PC-9 (cell line): ENCODE measurements around the gene UCHL1. TPM values are rescaled to one million over a fixed set of nuclear protein-coding genes. Genes with fewer than 3 reads are reported as not detected.
A peak's percentile ranks its signal among the peaks of the same experiment; 100 is the strongest.

Source experiments
- BruUV-seq: library from RNA; stranded (reverse); fragments of 400-500 nt; replicated peaks from 2 replicates; lab custom pipeline; 2021; lab: Mats Ljungman, UMichigan
- CTCF ChIA-PET: fragments of 300-600 bp; sonication (Branson Sonifier 250); formaldehyde crosslinking; loops from one replicate; lab custom pipeline; 2022; ENCODE audit warnings: antibody characterized with exemption; lab: Charles Lee
- POLR2A ChIA-PET: fragments of 300-600 bp; sonication (Branson Sonifier 250); formaldehyde crosslinking; loops from one replicate; lab custom pipeline; 2022; ENCODE audit warnings: antibody characterized with exemption; ENCODE audit not compliant: unreplicated experiment; lab: Charles Lee
- DNase-seq, 2 experiments: peaks; one replicate each; pipeline versions ENCODE4 v3.0.0 to v3.0.0-alpha.2; 2015 to 2022; ENCODE audit warnings: mixed read lengths in 1 of 2
- H2AFZ ChIP-seq: fragments of 200-600 bp; sonication (generic); 2 replicates; pipeline ENCODE4 v1.8.1; 2017; ENCODE audit warnings: antibody characterized with exemption
- H3F3A ChIP-seq: fragments of 200-600 bp; sonication (generic); 2 replicates; pipeline ENCODE4 v1.8.1; 2017; ENCODE audit warnings: antibody characterized with exemption, mild to moderate bottlenecking, low read depth; ENCODE audit not compliant: insufficient read depth
- H3K27ac ChIP-seq: fragments of 200-600 bp; sonication (generic); 2 replicates; pipeline ENCODE4 v1.6.1; 2016; ENCODE audit warnings: mixed run types
- H3K27me3 ChIP-seq: fragments of 200-600 bp; sonication (generic); 2 replicates; pipeline ENCODE4 v1.6.1; 2016; ENCODE audit warnings: low read depth, mixed run types; ENCODE audit not compliant: insufficient read depth
- H3K36me3 ChIP-seq: fragments of 200-600 bp; sonication (generic); 2 replicates; pipeline ENCODE4 v1.6.1; 2016; ENCODE audit warnings: low read depth, mixed run types
- H3K4me1 ChIP-seq: fragments of 200-600 bp; sonication (generic); replicated peaks from 2 replicates; pipeline ENCODE4 v1.6.1; 2016; ENCODE audit warnings: mixed run types; ENCODE audit not compliant: insufficient read depth
- H3K4me2 ChIP-seq: fragments of 200-600 bp; sonication (generic); 2 replicates; pipeline ENCODE4 v1.6.1; 2017; ENCODE audit warnings: mixed run types
- H3K4me3 ChIP-seq: fragments of 200-600 bp; sonication (generic); 2 replicates; pipeline ENCODE4 v1.6.1; 2016; ENCODE audit warnings: mixed run types
- H3K79me2 ChIP-seq: fragments of 200-600 bp; sonication (generic); 2 replicates; pipeline ENCODE4 v1.6.1; 2017; ENCODE audit warnings: low read depth, mixed run types
- H3K9me2 ChIP-seq: fragments of 200-600 bp; sonication (generic); 2 replicates; pipeline ENCODE4 v1.8.1; 2017; ENCODE audit warnings: mild to moderate bottlenecking; ENCODE audit not compliant: insufficient read depth
- H3K9me3 ChIP-seq: fragments of 200-600 bp; sonication (generic); 2 replicates; pipeline ENCODE4 v1.8.1; 2016; ENCODE audit warnings: low read depth; ENCODE audit not compliant: insufficient read depth
- H4K20me1 ChIP-seq: fragments of 200-600 bp; sonication (generic); 2 replicates; pipeline ENCODE4 v1.8.1; 2017; ENCODE audit not compliant: insufficient read depth
- EZH2 ChIP-seq: fragments of 200-600 bp; sonication (generic); IDR thresholded peaks from 2 replicates; pipeline ENCODE4 v1.8.0; 2017; ENCODE audit warnings: antibody characterized with exemption, low read depth
- intact Hi-C: fragments of 100-400 bp; cut with micrococcal nuclease; formaldehyde crosslinking; loops from one replicate; pipeline ENCODE4 v1.10.0; 2022; ENCODE audit not compliant: unreplicated experiment
- total RNA-seq: library from RNA; stranded (reverse); gene quantifications from 2 replicates; pipeline ENCODE4 v1.2.3, GENCODE V29; 2021
- TF ChIP-seq, protein P1 (sequence below): fragments of 200-600 bp; sonication (generic); conservative IDR thresholded peaks from 2 replicates; pipeline ENCODE4 v1.6.1; 2017; ENCODE audit warnings: mixed run types, antibody characterized with exemption, mild to moderate bottlenecking, moderate library complexity

UCHL1 gene
- total RNA-seq, 1 experiment from 2014 or later: 1,253 TPM

- Histone ChIP-seq H3K4me1 (no peaks in the 10 kb centered on the region), H3K9me3 (no peaks in the 10 kb centered on the region), H3K27ac (no peak overlapping the region), H3K36me3 (no peaks in the 10 kb centered on the region), H3K9me2 (no peaks in the 10 kb centered on the region), H3K4me3 (no peak overlapping the region), H3F3A (0 out of 2 replicates have a peak, but pooled peaks cover 5% of the 10 kb centered on the region), H4K20me1 (no peaks in the 10 kb centered on the region), H2AFZ (no peak overlapping the region), H3K27me3 (no peaks in the 10 kb centered on the region), H3K79me2 (no peaks in the 10 kb centered on the region), H3K4me2 (no peak overlapping the region)
- ChIA-PET CTCF (no interaction called here), POLR2A (no interaction called here)
- no TSS peak for BruUV-seq
- TF ChIP-seq, protein P1, sequence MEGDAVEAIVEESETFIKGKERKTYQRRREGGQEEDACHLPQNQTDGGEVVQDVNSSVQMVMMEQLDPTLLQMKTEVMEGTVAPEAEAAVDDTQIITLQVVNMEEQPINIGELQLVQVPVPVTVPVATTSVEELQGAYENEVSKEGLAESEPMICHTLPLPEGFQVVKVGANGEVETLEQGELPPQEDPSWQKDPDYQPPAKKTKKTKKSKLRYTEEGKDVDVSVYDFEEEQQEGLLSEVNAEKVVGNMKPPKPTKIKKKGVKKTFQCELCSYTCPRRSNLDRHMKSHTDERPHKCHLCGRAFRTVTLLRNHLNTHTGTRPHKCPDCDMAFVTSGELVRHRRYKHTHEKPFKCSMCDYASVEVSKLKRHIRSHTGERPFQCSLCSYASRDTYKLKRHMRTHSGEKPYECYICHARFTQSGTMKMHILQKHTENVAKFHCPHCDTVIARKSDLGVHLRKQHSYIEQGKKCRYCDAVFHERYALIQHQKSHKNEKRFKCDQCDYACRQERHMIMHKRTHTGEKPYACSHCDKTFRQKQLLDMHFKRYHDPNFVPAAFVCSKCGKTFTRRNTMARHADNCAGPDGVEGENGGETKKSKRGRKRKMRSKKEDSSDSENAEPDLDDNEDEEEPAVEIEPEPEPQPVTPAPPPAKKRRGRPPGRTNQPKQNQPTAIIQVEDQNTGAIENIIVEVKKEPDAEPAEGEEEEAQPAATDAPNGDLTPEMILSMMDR: no peak
- TF ChIP-seq EZH2: no peak
- no peak for DNase-seq
- intact Hi-C loops: no loop called here
Measured at GRCh38 chr4:41245983-41246382, 10.7 kb upstream of the UCHL1 start.

GRCh38 chr4:41256131-41256739 lies 493 bp upstream of the UCHL1 start:
- H4K20me1 ChIP-seq: peaks cover 37% of the 10 kb centered on the region
- DNase-seq: peak; percentile 12 to 40
- H3K4me2 ChIP-seq: peak overlapping the region; percentile 93
- peak overlapping the region; percentile 90 for H3K27ac ChIP-seq
- H3K79me2 ChIP-seq: peaks cover 45% of the 10 kb centered on the region
- ChIA-PET CTCF (interaction anchor here (0.7 to 1.3 kb wide), 4 partner anchors 40 to 734 kb away, joined by 3 to 5 read pairs (median 4); partner anchors contain the start of gene SLC30A9), POLR2A (interaction anchor here (0.5 to 1.1 kb wide), 11 partner anchors 42 to 816 kb away, joined by 3 to 9 read pairs (median 4); partner anchors contain the start of genes APBB2 and SLC30A9)
- H3K36me3 ChIP-seq: peaks cover 36% of the 10 kb centered on the region
- no peaks in the 10 kb centered on the region for H3K9me2 ChIP-seq
- peak overlapping the region; percentile 82 for H2AFZ ChIP-seq
- BruUV-seq: TSS peak; percentile 97
- H3K4me3 ChIP-seq: peak overlapping the region; percentile 99
- intact Hi-C loops: loop anchor here (1.0 to 2.0 kb wide), 4 partner anchors 39 to 679 kb away; partner anchors contain the start of gene TMEM33
- no peaks in the 10 kb centered on the region for H3K9me3 ChIP-seq
- peaks cover 44% of the 10 kb centered on the region for H3F3A ChIP-seq
- no peaks in the 10 kb centered on the region for H3K27me3 ChIP-seq
- peaks cover 33% of the 10 kb centered on the region for H3K4me1 ChIP-seq
- TF ChIP-seq, protein P1: no peak
- no peak for TF ChIP-seq EZH2

GRCh38 chr4:41257257-41257901 lies 651 bp downstream of the UCHL1 start:
- CTCF ChIA-PET: interaction anchor here (1.3 kb wide), 1 partner anchor 333 kb away, joined by 3 read pairs; no protein-coding TSS in a partner anchor
- H2AFZ ChIP-seq: peak overlapping the region; percentile 69; the same call in 1 of the 2 replicates

More at GRCh38 chr4:41257257-41257901, 651 bp downstream of the UCHL1 start:
- H3K9me3 ChIP-seq: no peaks in the 10 kb centered on the region
- POLR2A ChIA-PET: interaction anchor here (0.5 to 1.1 kb wide), 15 partner anchors 11 to 815 kb away, joined by 3 to 23 read pairs (median 4); no protein-coding TSS in a partner anchor
- peak overlapping the region; percentile 90 for H3K27ac ChIP-seq
- peaks cover 55% of the 10 kb centered on the region for H3F3A ChIP-seq
- peaks cover 33% of the 10 kb centered on the region for H3K4me1 ChIP-seq
- H3K4me3 ChIP-seq: peak overlapping the region; percentile 99
- peaks cover 47% of the 10 kb centered on the region for H3K36me3 ChIP-seq
- peak overlapping the region; percentile 93 for H3K4me2 ChIP-seq
- DNase-seq: peak; percentile 58 to 88
- H4K20me1 ChIP-seq: peaks cover 43% of the 10 kb centered on the region
- TF ChIP-seq, protein P1: no peak
- no peak for TF ChIP-seq EZH2
- intact Hi-C loops: loop anchor here (2.0 kb wide), 2 partner anchors 349 to 677 kb away; partner anchors contain the start of gene TMEM33
- H3K9me2 ChIP-seq: no peaks in the 10 kb centered on the region
- H3K27me3 ChIP-seq: no peaks in the 10 kb centered on the region
- peaks cover 54% of the 10 kb centered on the region for H3K79me2 ChIP-seq
- BruUV-seq: no TSS peak
